GM15510 (cell line): ENCODE data around the gene LPP.

Source experiments
- POLR2A ChIP-seq: IDR thresholded peaks from 3 replicates; pipeline ENCODE4 v1.6.1; 2011; ENCODE audit warnings: borderline replicate concordance; ENCODE audit not compliant: insufficient read length; ENCODE audit errors: extremely low read depth

Gene LPP

DNA sequence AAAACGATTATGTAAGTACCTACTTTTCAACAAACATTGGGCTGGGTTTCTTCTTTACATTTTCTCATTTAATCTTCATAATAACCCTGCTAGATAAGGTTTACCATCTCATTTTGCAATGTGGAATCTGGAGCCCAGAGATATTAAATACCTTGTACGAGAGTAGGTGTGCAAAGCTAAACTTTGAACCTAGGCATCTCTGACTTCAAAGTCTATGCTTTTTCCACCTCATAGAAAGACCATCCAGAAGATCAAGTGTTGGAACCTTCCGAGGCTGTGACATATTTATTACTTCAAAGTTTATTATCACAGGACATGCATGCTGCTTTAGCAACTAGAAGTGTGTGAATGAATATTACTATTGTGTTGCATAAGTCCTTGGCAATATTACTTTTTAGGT lies 520.6 kb downstream of the LPP start:
- no peak for TF ChIP-seq POLR2A

DNA sequence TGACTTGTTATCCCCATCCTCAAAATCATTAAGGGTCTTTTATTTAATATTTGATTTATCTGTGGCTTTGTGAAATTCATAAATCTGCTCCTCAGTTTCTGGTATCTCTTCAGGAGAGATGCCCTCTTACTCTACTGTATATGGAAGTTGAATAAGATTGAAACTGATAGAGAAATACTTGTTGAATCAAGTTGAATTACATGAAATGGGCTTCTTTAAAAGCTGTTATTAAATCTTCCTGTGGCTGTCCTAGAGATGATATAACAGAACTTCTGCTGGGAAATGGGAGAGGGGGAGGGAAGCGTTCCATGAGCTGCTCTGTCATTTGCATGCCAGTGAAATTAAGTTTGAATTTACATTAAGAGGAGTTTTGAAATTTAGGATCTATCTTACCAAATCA lies 523.4 kb downstream of the LPP start:
- no peak for TF ChIP-seq POLR2A

DNA sequence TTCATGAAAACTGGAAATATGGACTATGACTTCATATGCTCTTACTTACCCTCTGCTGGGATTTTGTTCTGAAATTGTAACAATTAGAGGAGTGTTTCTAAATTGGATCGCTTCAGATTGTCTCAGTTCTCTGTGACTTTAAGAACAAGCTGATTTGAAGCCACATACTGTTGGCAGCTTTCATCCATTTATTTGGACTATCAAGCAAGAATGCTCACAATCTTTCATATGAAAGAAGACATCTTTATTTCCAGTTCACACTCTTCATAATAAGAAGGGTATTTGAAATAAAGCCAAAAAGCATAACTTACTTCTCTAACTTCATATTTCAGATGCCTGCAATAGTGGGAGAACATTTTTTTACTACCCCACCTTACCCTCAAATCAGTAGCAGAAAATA lies 526.2 kb downstream of the LPP start:
- TF ChIP-seq POLR2A = no peak

DNA sequence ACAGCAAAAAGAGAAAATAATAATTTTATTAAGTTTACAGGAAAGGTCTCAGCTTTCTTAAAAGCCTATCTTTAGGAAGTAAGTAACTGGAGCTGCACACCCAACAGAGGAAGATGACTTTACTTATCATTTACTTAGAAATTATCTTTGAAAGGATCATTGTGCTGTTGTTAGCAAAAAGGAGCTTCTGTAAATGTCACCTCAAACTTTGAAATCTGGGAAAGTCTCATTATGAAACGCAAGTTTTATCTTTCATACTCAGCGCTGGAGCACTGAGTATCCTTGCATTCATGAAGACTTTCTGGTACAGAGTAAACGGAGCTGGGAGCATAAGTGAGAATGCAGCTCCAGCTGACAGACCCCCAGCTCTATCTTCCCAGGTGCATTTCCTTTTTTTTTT lies 526.6 kb downstream of the LPP start:
- TF ChIP-seq POLR2A = no peak

DNA sequence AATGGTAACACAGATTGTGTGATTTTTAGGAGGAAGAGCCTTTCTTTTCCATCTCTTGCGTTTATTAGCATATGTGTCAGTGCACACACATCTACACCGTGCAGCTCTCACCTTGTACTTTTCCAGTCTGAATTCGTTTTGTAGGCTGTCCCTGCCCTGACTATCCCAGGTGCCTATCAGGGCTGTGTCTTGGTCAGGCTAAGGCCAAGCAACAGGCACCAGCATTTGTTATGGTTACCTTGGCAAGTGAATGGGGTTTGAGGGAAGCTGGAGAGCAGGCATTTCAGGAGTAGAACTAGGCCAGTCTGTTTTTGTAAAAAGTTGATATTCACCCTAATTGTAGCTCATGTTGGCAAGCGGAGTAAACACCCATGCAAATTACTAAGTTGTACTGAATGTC lies 528.4 kb downstream of the LPP start:
- no peak for TF ChIP-seq POLR2A

DNA sequence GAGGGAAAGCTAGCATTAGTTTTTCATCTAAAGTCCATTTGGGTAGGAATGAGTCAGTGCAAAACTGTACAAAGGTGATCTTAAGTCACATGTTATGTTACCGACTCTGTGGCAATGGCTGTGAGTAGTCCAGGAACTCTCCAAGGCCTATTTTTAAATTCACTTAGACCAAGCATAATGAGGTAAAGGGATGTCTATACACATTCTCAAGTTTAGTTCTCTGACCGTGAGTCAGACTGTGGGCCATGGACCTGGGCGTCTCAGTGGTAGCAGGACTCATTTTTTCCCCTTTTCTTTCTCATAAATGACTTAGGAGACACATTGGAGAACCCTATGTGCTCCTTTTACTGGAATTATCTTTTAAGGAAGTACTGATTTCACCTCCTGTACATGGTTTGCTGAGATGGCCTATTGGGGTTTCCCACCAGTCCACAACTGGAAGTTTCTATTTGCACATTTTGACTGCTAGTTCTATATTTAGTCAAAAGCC lies 529.1 kb downstream of the LPP start:
- no peak for TF ChIP-seq POLR2A

DNA sequence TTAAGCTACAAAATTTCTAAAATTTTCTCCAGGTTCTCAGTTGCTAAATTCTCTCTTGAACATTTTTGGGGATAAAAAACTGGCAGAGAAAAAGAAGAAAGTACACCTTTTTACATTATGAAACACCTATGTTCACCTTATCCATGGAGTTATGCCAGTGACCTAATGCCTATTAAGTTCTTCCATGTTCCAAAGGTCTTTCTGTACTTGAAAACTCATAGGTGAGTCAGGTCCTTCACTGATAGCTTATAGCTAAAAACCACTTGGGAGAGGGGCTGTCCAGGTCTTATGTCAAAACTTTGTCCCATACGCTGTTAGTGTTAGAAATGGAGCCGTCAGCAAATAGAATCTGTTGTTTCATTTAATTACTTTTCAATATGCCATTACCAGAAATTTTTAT lies 530.3 kb downstream of the LPP start:
- TF ChIP-seq POLR2A = no peak

DNA sequence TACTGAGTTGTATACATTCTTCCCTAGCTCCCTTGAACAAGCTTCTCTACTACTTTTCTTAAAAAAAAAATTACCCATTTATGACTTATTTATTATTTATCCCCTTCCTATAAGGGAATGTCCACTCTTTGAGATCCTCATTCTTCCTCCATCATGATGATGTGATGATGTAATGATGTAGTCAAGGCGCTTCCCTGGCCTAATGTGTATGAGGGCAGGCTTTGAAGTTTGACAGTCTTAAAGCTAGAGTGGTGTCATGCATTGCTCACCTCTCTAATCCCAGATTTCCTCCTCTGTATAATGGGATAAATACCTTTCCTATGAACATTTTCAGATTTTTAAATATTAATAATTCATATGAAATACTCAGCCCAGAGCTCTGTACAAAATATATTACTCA lies 531.8 kb downstream of the LPP start:
- TF ChIP-seq POLR2A = no peak

DNA sequence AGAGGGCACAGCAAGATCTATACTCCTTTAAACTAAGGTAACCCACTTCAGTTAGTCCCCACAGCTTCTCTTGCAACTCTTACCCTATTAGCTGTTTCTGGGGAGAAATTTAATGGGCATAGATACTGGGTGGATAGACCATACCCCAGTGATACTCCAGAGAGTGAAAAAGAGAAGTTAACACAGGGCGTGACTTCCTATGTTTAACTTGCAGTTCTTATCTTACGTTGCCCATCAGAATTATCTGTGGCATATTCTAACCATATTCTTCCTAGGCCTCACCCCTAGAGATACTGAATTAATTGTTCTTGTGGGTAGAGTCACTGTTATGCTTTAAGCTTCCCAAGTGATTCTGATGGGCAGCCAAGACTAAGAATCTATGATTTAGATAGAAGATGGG lies 532.4 kb downstream of the LPP start:
- no peak for TF ChIP-seq POLR2A

DNA sequence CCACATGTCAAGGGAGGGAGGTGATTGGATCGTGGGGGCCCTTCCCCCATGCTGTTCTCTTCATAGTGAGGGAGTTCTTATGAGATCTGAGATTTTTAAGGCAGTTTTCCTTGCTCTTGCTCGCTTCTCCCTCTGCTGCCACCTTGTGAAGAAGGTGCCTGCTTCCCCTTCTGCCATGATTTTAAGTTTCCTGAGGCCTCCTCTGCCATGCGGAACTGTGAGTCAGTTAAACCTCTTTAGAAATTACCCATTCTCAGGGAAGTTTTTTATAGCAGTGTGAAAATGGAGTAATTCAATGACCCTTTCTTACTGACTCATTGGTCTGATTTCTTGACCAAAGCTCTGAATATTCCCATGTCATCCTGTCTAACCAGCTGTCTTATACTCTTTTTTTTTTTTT lies 533.4 kb downstream of the LPP start:
- TF ChIP-seq POLR2A = no peak

DNA sequence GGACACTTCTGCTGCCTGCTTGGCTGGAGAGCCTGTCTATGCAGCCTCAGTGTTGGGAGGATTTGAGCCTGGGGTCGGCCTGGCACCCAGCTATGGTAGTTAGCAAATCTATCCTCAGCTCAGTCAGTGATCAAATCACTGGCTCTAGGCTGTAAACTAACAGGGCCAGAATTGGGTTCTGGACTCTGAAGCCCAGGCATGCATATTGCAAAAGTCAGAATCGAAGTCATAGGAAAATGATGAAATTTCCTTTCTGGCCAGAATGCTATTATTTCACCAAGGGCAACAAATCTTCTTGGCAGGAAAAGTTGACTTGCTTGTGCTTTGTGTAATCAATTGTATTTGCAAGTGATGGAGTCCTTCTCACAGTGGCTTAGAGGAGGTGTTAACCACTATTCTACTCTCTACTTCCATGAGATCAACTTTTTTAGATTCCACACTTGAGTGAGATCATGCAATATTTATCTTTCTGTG lies 535.2 kb downstream of the LPP start:
- TF ChIP-seq POLR2A = no peak

DNA sequence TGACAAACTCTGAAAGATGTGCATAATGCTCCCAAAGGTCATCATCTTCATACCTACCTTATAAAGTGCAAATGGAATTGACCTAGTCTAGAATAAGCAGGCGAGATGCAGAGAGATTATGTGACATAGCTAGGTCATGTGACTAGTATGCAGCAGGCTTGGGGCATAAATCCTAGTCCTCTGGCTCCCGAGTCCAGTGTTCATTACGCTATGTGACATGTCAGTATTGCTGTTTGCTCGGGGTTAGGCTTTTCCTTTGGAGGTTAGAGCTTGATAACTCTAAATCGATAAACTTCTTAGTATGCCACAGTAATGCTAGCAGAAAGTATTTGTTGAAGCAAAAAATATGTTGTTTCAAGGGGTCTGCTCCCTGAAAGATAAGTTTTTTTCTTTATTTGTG lies 536.1 kb downstream of the LPP start:
- no peak for TF ChIP-seq POLR2A

DNA sequence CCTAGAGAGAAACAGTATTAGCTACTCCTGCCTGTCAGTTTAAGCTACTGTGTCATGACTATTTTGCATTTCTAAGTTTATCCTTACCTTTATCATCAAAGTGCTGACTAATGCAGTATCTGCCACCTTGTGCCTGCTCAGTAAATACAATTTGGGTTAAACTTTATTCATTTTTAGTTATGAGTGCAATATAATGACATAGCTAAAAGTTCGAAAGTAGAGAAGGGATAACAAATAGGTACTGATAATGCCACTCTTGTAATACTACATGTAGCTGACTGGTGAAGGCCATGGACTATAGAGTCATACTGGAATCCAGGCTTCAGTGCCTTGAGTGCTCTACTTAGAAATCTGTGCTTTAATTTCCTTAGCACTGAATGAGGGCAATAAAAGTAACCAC lies 537.0 kb downstream of the LPP start:
- TF ChIP-seq POLR2A = no peak

DNA sequence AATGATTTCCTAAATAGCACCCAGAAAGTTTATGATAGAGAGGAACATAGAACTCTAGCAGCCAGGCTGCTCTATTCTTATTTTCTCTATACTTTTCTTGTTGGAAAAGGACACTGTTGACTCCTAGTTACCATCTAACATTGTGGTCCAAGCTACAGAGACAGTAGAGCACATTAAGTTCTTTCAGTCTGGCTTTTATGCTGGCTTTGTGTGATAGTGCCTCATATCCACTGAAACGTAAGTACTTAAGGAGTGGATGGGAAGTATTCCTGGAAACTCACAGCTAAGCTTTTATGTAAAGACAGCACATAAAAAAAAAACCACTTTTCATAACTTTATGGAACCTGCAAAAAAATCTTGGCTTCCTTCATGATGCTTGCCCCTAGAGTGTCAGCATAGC lies 537.7 kb downstream of the LPP start:
- TF ChIP-seq POLR2A = no peak

DNA sequence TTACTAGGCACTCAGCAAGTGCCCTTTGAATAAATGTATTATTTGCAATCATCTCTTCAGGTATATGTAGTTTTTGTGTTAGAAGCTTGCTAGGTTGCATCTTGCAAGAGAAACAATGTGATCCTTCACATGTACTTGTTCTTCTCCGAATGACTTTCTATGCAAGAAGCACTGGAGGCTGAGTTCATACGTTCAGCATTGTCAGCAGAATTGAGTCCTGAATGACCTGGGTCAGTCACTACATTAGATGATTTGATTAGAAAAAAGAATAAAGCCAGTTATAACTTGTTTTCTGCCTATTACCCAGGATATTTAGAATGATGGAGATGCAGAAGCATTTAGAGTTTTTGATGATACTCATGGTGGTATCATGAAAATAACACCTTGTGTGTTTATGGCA lies 538.7 kb downstream of the LPP start:
- TF ChIP-seq POLR2A = no peak

DNA sequence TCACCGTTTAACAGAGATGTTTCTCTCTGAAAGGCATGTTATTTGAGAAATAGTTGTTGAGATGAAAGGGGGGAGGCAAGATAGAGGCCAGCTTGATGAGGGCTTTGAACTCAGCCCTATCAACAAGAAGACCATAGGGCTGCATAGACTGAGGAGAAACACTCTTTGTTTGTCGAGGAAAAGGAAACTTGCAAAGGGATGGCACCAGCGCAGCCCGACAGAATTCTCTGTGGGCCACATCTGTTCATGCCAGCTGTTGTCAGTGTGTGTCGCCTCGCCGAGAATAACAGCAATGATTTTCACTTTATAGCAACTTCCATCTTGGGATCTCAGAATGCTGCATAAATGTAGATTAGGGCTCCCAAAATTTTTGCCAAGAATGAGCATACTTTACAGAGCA lies 539.5 kb downstream of the LPP start:
- TF ChIP-seq POLR2A = no peak

DNA sequence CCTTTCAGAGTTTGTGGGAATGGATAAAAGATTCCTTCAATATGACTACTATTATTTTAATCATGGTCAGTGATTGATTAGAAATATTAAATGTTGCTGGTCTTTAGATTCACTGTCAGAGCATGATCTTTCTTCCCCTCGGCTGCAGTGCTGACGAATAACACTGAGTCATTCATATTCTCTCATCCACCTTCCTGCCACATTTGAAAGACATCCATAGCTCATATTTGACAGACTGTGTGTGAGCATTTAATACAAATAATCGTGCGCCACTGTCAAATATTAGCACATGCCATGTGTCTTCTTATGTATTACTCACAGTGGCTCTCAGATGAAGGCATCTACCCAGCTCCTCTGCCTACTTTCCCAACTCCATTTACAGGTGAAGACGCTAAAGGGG lies 541.3 kb downstream of the LPP start:
- no peak for TF ChIP-seq POLR2A
